Thymus (tissue), 11 donors: Measurements from ENCODE around the gene TSPOAP1. TPM values are rescaled to one million over a fixed set of nuclear protein-coding genes. Genes with fewer than 3 reads are reported as not detected.

ENCODE experiments used
- DNase-seq, 9 donors: peaks; one replicate each; pipeline ENCODE4 v3.0.0-alpha.2; 2013; ENCODE audit warnings: low spot score in 9 of 9, low read depth in 6 of 9, missing footprints in 1 of 9
- H3K27ac ChIP-seq, 2 donors: one replicate each; pipeline ENCODE4 v1.5.1; 2013; ENCODE audit warnings: control low read depth in 1 of 2, low read depth in 1 of 2, low read length in 1 of 2, mild to moderate bottlenecking in 1 of 2, moderate library complexity in 1 of 2
- H3K27me3 ChIP-seq, 2 donors: one replicate each; pipeline ENCODE4 v1.5.1; 2013; ENCODE audit warnings: low read length in 1 of 2; ENCODE audit not compliant: control insufficient read depth in 2 of 2, insufficient read depth in 1 of 2
- H3K36me3 ChIP-seq, 2 donors: one replicate each; pipeline ENCODE4 v1.5.1; 2013; ENCODE audit warnings: low read length in 1 of 2, mild to moderate bottlenecking in 1 of 2, moderate library complexity in 1 of 2; ENCODE audit not compliant: control insufficient read depth in 2 of 2, insufficient read depth in 2 of 2
- H3K4me1 ChIP-seq, 2 donors: one replicate each; pipeline ENCODE4 v1.5.1; 2013; ENCODE audit warnings: low read length in 2 of 2; ENCODE audit not compliant: control insufficient read depth in 2 of 2, insufficient read depth in 2 of 2
- H3K4me3 ChIP-seq, 2 donors: one replicate each; pipeline ENCODE4 v1.5.1; 2013; ENCODE audit warnings: low read length in 2 of 2, control low read depth in 1 of 2, mild to moderate bottlenecking in 1 of 2
- H3K9me3 ChIP-seq, 2 donors: one replicate each; pipeline ENCODE4 v1.5.1; 2013; ENCODE audit warnings: low read length in 1 of 2, mild to moderate bottlenecking in 1 of 2; ENCODE audit not compliant: control insufficient read depth in 2 of 2, insufficient read depth in 1 of 2
- WGBS: extraction: QIAGEN DNeasy Blood & Tissue Kit; methylation state at CpG from one replicate; pipeline ENCODE4 v1.1.7; 2013; 5-methylcytosine and 5-hydroxymethylcytosine counted together
- polyA plus RNA-seq: library from polyadenylated mRNA; stranded (reverse); fragments of 200-250 nt; gene quantifications from one replicate; pipeline ENCODE4 v1.2.3, GENCODE V29; 2013
- total RNA-seq: library from RNA; stranded (reverse); fragments of 120-200 nt; gene quantifications from one replicate; pipeline ENCODE4 v1.2.4, GENCODE V29; 2013
- donor health status: healthy.

TSPOAP1 gene
- total and polyA plus RNA-seq, 2 donors = 12.1 to 45.2 TPM

DNA sequence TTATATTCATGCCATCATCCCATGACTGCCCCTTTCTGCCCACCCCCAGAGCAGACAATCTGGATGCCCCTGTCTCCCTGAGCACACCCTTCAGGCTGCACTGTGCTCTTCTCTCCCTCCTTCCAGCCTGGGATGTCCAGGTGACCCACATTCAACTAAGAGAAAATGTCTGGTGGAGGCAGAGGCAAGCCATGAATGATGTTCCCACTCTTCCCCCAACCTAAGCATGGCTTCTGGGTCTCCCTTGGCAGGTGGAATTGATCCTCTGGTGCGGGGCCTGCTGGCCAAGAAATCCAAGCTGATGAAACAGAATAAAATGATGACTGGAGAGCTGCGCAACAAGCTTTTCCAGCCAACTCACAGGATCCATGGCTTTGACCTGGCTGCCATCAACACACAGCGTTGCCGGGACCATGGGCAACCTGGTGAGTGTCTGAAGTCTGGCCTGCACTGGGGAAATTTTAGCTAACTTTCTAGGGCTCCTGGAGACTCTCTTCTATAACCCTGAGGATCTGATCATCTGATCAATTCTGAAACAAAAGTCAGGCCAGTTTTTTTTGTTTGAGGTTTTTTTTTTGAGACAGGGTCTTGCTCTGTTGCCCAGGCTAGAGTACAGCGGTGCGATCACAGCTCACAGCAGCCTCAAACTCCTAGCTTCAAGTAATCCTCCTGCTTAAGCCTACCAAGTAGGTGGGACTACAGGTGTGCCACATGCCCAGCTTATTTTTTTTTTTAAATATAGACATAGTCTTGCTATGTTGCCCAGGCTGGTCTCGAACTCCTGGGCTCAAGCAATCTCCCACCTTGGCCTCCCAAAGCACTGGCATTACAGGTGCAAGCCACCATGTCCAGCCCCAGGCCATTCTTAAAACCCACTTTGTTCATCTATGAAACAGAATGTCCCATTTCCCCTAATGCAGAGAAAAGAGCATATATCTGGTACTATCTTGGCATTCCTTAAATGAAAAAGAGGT lies 62.4 kb downstream of the TSPOAP1 start:
- Histone ChIP-seq H3K4me1 (no peaks in the 10 kb centered on the region), H3K9me3 (no peaks in the 10 kb centered on the region), H3K27ac (no peak overlapping the region), H3K4me3 (no peak overlapping the region), H3K27me3 (peaks cover 0 to 13% of the 10 kb centered on the region in 2 donors), H3K36me3 (no peaks in the 10 kb centered on the region)
- WGBS = 98% methylated on average over 7 of the region's 7 CpGs
- no peak for DNase-seq

DNA sequence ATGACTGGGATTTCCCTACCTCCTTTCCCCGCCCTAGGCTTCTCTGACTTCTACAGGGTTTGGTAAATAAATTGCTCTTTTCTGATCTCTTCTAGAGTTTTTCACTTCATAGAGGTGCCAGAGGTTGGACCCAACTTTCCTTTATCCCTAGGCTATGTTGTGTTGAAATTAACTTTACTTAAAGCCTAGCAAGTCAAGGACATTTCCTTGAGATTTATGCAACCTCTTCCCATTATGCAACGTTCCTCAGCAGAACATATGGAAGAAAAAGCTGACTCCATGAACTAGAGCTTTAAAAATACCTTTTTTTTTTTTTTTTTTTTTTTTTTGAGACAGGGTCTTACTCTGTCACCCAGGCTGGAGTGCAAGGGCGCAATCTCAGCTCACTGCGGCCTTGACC lies 63.3 kb downstream of the TSPOAP1 start:
- Histone ChIP-seq H3K27ac (no peak overlapping the region), H3K36me3 (no peaks in the 10 kb centered on the region), H3K4me1 (no peaks in the 10 kb centered on the region), H3K4me3 (no peak overlapping the region), H3K27me3 (peaks cover 0 to 15% of the 10 kb centered on the region in 2 donors), H3K9me3 (no peaks in the 10 kb centered on the region)
- 90% methylated on average over 4 of the region's 4 CpGs for WGBS
- DNase-seq = no peak

GRCh38 chr17:58264407-58265103 lies 64.0 kb downstream of the TSPOAP1 start:
- H3K4me1 ChIP-seq = no peaks in the 10 kb centered on the region
- no peak overlapping the region for H3K4me3 ChIP-seq
- no peak for DNase-seq
- no peaks in the 10 kb centered on the region for H3K36me3 ChIP-seq
- WGBS = 90% methylated on average over 6 of the region's 6 CpGs
- H3K27me3 ChIP-seq = peaks cover 0 to 20% of the 10 kb centered on the region in 2 donors
- H3K27ac ChIP-seq = no peak overlapping the region
- no peaks in the 10 kb centered on the region for H3K9me3 ChIP-seq

- Histone ChIP-seq H3K9me3 (no peaks in the 10 kb centered on the region), H3K4me1 (no peaks in the 10 kb centered on the region), H3K27ac (no peak overlapping the region), H3K4me3 (no peak overlapping the region), H3K27me3 (peaks cover 0 to 20% of the 10 kb centered on the region in 2 donors), H3K36me3 (no peaks in the 10 kb centered on the region)
- no peak for DNase-seq
- WGBS = 98% methylated on average over 1 of the region's 1 CpG
Observed at GRCh38 chr17:58263773-58264172, 64.8 kb downstream of the TSPOAP1 start.

- DNase-seq = no peak
- H3K4me3 ChIP-seq = no peak overlapping the region
- peaks cover 0 to 20% of the 10 kb centered on the region in 2 donors for H3K27me3 ChIP-seq
- 87% methylated on average over 11 of the region's 11 CpGs for WGBS
- no peak overlapping the region for H3K27ac ChIP-seq
- H3K4me1 ChIP-seq = no peaks in the 10 kb centered on the region
- H3K9me3 ChIP-seq = no peaks in the 10 kb centered on the region
- H3K36me3 ChIP-seq = no peaks in the 10 kb centered on the region
Observed at GRCh38 chr17:58262149-58262548, 66.4 kb downstream of the TSPOAP1 start.

GRCh38 chr17:58254803-58255202 lies 73.8 kb downstream of the TSPOAP1 start:
- Histone ChIP-seq H3K4me1 (peaks cover 0 to 3% of the 10 kb centered on the region in 2 donors), H3K27ac (no peak overlapping the region), H3K9me3 (no peaks in the 10 kb centered on the region), H3K4me3 (no peak overlapping the region), H3K36me3 (no peaks in the 10 kb centered on the region), H3K27me3 (peaks cover 6 to 26% of the 10 kb centered on the region in 2 donors)
- WGBS = 49% methylated on average over 8 of the region's 8 CpGs
- DNase-seq = no peak

DNA sequence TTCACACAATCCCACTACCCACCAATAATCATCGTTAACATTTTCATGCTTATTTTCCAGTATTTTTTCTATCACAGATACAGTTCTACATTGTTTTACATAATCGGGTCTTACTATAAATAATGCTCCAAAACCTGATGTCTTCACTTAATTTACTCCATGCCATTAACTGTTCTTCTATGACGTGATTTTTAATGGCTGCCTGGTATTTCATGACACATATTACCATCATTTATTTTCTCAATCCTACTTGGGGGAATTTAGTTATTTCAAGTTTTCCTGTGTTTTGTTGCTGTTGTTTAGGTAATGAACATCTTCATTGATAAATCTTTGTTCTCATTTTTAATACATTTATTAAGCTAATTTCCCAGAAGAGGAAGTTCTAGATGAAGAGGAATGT lies 75.5 kb downstream of the TSPOAP1 start:
- no peaks in the 10 kb centered on the region for H3K9me3 ChIP-seq
- peaks cover 0 to 13% of the 10 kb centered on the region in 2 donors for H3K4me1 ChIP-seq
- H3K27ac ChIP-seq = no peak overlapping the region
- H3K27me3 ChIP-seq = peaks cover 13 to 41% of the 10 kb centered on the region in 2 donors
- DNase-seq = no peak
- no peaks in the 10 kb centered on the region for H3K36me3 ChIP-seq
- 95% methylated on average over 3 of the region's 3 CpGs for WGBS
- no peak overlapping the region for H3K4me3 ChIP-seq

GRCh38 chr17:58252141-58252540 lies 76.5 kb downstream of the TSPOAP1 start:
- no peak overlapping the region for H3K4me3 ChIP-seq
- no peak overlapping the region for H3K27ac ChIP-seq
- 92% methylated on average over 9 of the region's 9 CpGs for WGBS
- no peak for DNase-seq
- H3K4me1 ChIP-seq = peaks cover 0 to 13% of the 10 kb centered on the region in 2 donors
- H3K27me3 ChIP-seq = peaks cover 13 to 43% of the 10 kb centered on the region in 2 donors
- H3K9me3 ChIP-seq = no peaks in the 10 kb centered on the region
- H3K36me3 ChIP-seq = no peaks in the 10 kb centered on the region
